Measurements from ENCODE around the gene SLC18B1. TPM values are rescaled to one million over a fixed set of nuclear protein-coding genes. Genes with fewer than 3 reads are reported as not detected.

SLC18B1 gene
- total and polyA plus RNA-seq, 2 experiments from 2014 or later = 12.6 to 18.7 TPM

- H3K27ac ChIP-seq = no peak overlapping the region
- peak overlapping the region; percentile 96 for H3K4me3 ChIP-seq
- H3K36me3 ChIP-seq = peaks cover 35% of the 10 kb centered on the region
- H3K27me3 ChIP-seq = no peaks in the 10 kb centered on the region
- peaks cover 16% of the 10 kb centered on the region for H3K4me1 ChIP-seq (ENCODE audit: low read depth)
- H3K9me3 ChIP-seq (ENCODE audit: low read depth) = no peaks in the 10 kb centered on the region
- no peak for DNase-seq (ENCODE audit: low read depth in 1 of 2, low spot score in 1 of 2)
- TF ChIP-seq CTCF (IDR thresholded peaks at IDR 0.05; ENCODE audit: low read depth, low read length) = no peak
These were observed 18.2 kb upstream of the SLC18B1 start for GRCh38 chr6:132816660-132817059.

- no peaks in the 10 kb centered on the region for H3K9me3 ChIP-seq (ENCODE audit: low read depth)
- DNase-seq (ENCODE audit: low read depth in 1 of 2, low spot score in 1 of 2) = no peak
- no peak for TF ChIP-seq CTCF (IDR thresholded peaks at IDR 0.05; ENCODE audit: low read depth, low read length)
- H3K4me3 ChIP-seq = peak overlapping the region; percentile 96
- peaks cover 35% of the 10 kb centered on the region for H3K36me3 ChIP-seq
- peaks cover 16% of the 10 kb centered on the region for H3K4me1 ChIP-seq (ENCODE audit: low read depth)
- H3K27ac ChIP-seq = peak overlapping the region; percentile 73
- H3K27me3 ChIP-seq = no peaks in the 10 kb centered on the region
These were observed 16.5 kb upstream of the SLC18B1 start for GRCh38 chr6:132814716-132815570.

- peaks cover 26% of the 10 kb centered on the region for H3K36me3 ChIP-seq
- H3K4me1 ChIP-seq (ENCODE audit: low read depth) = peaks cover 16% of the 10 kb centered on the region
- no peaks in the 10 kb centered on the region for H3K9me3 ChIP-seq (ENCODE audit: low read depth)
- H3K27ac ChIP-seq = peak overlapping the region; percentile 15
- no peak for TF ChIP-seq CTCF (IDR thresholded peaks at IDR 0.05; ENCODE audit: low read depth, low read length)
- peak overlapping the region; percentile 58 for H3K4me3 ChIP-seq
- peak; percentile 41 to 49 for DNase-seq (ENCODE audit: low read depth in 1 of 2, low spot score in 1 of 2)
- no peaks in the 10 kb centered on the region for H3K27me3 ChIP-seq
These were observed 14.9 kb upstream of the SLC18B1 start for GRCh38 chr6:132813173-132813856.

- peaks cover 20% of the 10 kb centered on the region for H3K36me3 ChIP-seq
- no peaks in the 10 kb centered on the region for H3K9me3 ChIP-seq (ENCODE audit: low read depth)
- no peak for TF ChIP-seq CTCF (IDR thresholded peaks at IDR 0.05; ENCODE audit: low read depth, low read length)
- H3K4me1 ChIP-seq (ENCODE audit: low read depth) = peaks cover 16% of the 10 kb centered on the region
- peak overlapping the region; percentile 58 for H3K4me3 ChIP-seq
- H3K27me3 ChIP-seq = no peaks in the 10 kb centered on the region
- DNase-seq (ENCODE audit: low read depth in 1 of 2, low spot score in 1 of 2) = no peak
- peak overlapping the region; percentile 8 for H3K27ac ChIP-seq
These were observed 14.3 kb upstream of the SLC18B1 start for GRCh38 chr6:132812756-132813172.

- Histone ChIP-seq H3K4me3 (no peak overlapping the region), H3K4me1 (ENCODE audit: low read depth) (peaks cover 16% of the 10 kb centered on the region), H3K27ac (peak overlapping the region; percentile 8), H3K9me3 (ENCODE audit: low read depth) (no peaks in the 10 kb centered on the region), H3K27me3 (no peaks in the 10 kb centered on the region), H3K36me3 (peaks cover 15% of the 10 kb centered on the region)
- peak in 1 of 2 donors; percentile 62 for DNase-seq (ENCODE audit: low read depth in 1 of 2, low spot score in 1 of 2)
- TF ChIP-seq CTCF (IDR thresholded peaks at IDR 0.05; ENCODE audit: low read depth, low read length) = no peak
These were observed 13.9 kb upstream of the SLC18B1 start for GRCh38 chr6:132812255-132812732.
